Lung (tissue), 12 donors: Measurements from ENCODE around the gene OTX2. TPM values are rescaled to one million over a fixed set of nuclear protein-coding genes. Genes with fewer than 3 reads are reported as not detected.

Experiments used
- ATAC-seq: fragments of 200-7000 bp; cut with Tn5 transposase; one replicate; pipeline ENCODE4 v1.9.1; 2020; ENCODE audit warnings: moderate number of reproducible peaks; ENCODE audit not compliant: insufficient read depth, low FRiP score
- DNase-seq, 3 donors: peaks; one replicate each; pipeline ENCODE4 v3.0.0-alpha.2; 2013 to 2017
- H3K27ac ChIP-seq, 2 donors: one replicate each; pipeline ENCODE4 v1.5.1; 2013; ENCODE audit warnings: mild to moderate bottlenecking in 2 of 2, moderate library complexity in 2 of 2, control low read depth in 1 of 2, inconsistent platforms in 1 of 2, low read depth in 1 of 2, low read length in 1 of 2
- H3K27me3 ChIP-seq, 3 donors: one replicate each; pipeline ENCODE4 v1.5.1; 2013; ENCODE audit warnings: low read length in 2 of 3; ENCODE audit not compliant: control insufficient read depth in 3 of 3, insufficient read depth in 3 of 3
- H3K36me3 ChIP-seq, 4 donors: one replicate each; pipeline ENCODE4 v1.5.1; 2013; ENCODE audit warnings: low read length in 4 of 4, mild to moderate bottlenecking in 1 of 4, moderate library complexity in 1 of 4; ENCODE audit not compliant: control insufficient read depth in 4 of 4, insufficient read depth in 4 of 4
- H3K4me1 ChIP-seq, 5 donors: one replicate each; pipeline ENCODE4 v1.5.1; 2013; ENCODE audit warnings: low read length in 5 of 5, mild to moderate bottlenecking in 2 of 5, moderate library complexity in 1 of 5; ENCODE audit not compliant: control insufficient read depth in 5 of 5, insufficient read depth in 5 of 5
- H3K4me3 ChIP-seq: one replicate; pipeline ENCODE4 v1.5.1; 2013; ENCODE audit warnings: mild to moderate bottlenecking, control low read depth, moderate library complexity
- H3K9ac ChIP-seq, 2 donors: one replicate each; pipeline ENCODE4 v1.5.1; 2013; ENCODE audit warnings: low read length in 2 of 2, control low read depth in 1 of 2; ENCODE audit not compliant: insufficient read depth in 1 of 2
- H3K9me3 ChIP-seq, 4 donors: one replicate each; pipeline ENCODE4 v1.5.1; 2013; ENCODE audit warnings: low read length in 3 of 4, mild to moderate bottlenecking in 1 of 4, moderate library complexity in 1 of 4; ENCODE audit not compliant: control insufficient read depth in 4 of 4, insufficient read depth in 3 of 4
- CTCF ChIP-seq: IDR thresholded peaks from 2 replicates; pipeline ENCODE4 v1.5.1; 2012; ENCODE audit warnings: mild to moderate bottlenecking; ENCODE audit errors: control extremely low read depth, extremely low read depth
- WGBS, 2 donors: extraction: QIAGEN DNeasy Blood & Tissue Kit; methylation state at CpG; one replicate each; pipeline ENCODE4 v1.1.7; 2013; 5-methylcytosine and 5-hydroxymethylcytosine counted together
- polyA plus RNA-seq, 2 donors: library from polyadenylated mRNA; stranded (reverse); fragments of 200-250 nt; gene quantifications; one replicate each; pipeline ENCODE4 v1.2.1, GENCODE V29; 2013
- total RNA-seq, 2 donors: library from RNA; depleted of rRNA in 1 of 2; stranded (reverse); fragments of >200 nt in 1 of 2; gene quantifications; one replicate each; pipeline ENCODE4 v1.2.1, GENCODE V29; 2014 to 2021
- donor health status: control.
- donor health status: control.
- donor health status: Bipolar disorder and iron deficiency.
- donor health status: healthy.
- donor health status: DM: yes; HTN: yes; CAD: no.

The OTX2 gene
- total and polyA plus RNA-seq, 4 donors = not detected

GRCh38 chr14:56797003-56797568, 13.2 kb downstream of the OTX2 start:
- Histone ChIP-seq H3K27ac (no peak overlapping the region), H3K4me1 (peaks cover 0 to 18% (median 0%) of the 10 kb centered on the region in 5 donors), H3K4me3 (no peak overlapping the region), H3K27me3 (peaks cover 14 to 85% (median 79%) of the 10 kb centered on the region in 3 donors), H3K9me3 (peaks cover 0 to 19% (median 0%) of the 10 kb centered on the region in 4 donors), H3K36me3 (no peaks in the 10 kb centered on the region), H3K9ac (no peak overlapping the region)
- no peak for TF ChIP-seq CTCF
- DNase-seq (no peak), ATAC-seq (no peak)
- 5 to 8% methylated on average over 23 of the region's 23 CpGs for WGBS, 2 donors

GRCh38 chr14:56796259-56796658, 14.0 kb downstream of the OTX2 start:
- Histone ChIP-seq H3K27me3 (peaks cover 14 to 85% (median 75%) of the 10 kb centered on the region in 3 donors), H3K4me3 (no peak overlapping the region), H3K27ac (no peak overlapping the region), H3K9ac (no peak overlapping the region), H3K36me3 (no peaks in the 10 kb centered on the region), H3K4me1 (peaks cover 0 to 18% (median 0%) of the 10 kb centered on the region in 5 donors), H3K9me3 (peaks cover 0 to 15% (median 0%) of the 10 kb centered on the region in 4 donors)
- 10 to 22% methylated on average over 4 of the region's 4 CpGs for WGBS, 2 donors
- no peak for ATAC-seq
- TF ChIP-seq CTCF = no peak
- no peak for DNase-seq

GRCh38 chr14:56795284-56795622, 15.0 kb downstream of the OTX2 start:
- ATAC-seq (no peak), DNase-seq (no peak)
- 7 to 9% methylated on average over 17 of the region's 17 CpGs for WGBS, 2 donors
- Histone ChIP-seq H3K27me3 (peaks cover 14 to 76% (median 65%) of the 10 kb centered on the region in 3 donors), H3K9ac (no peak overlapping the region), H3K36me3 (no peaks in the 10 kb centered on the region), H3K4me1 (peaks cover 0 to 18% (median 0%) of the 10 kb centered on the region in 5 donors), H3K27ac (no peak overlapping the region), H3K4me3 (no peak overlapping the region), H3K9me3 (peaks cover 0 to 15% (median 0%) of the 10 kb centered on the region in 4 donors)
- no peak for TF ChIP-seq CTCF
